Fibroblast of skin of back (primary cell): ENCODE measurements around the gene MYO5C.
"Not testable (repeated sequence)": the region's sequence is repeated elsewhere in the genome, so short reads cannot be mapped to it uniquely, and the experiment has no call there.

Source experiments
- DNase-seq: peaks from one replicate; pipeline ENCODE4 v3.0.0-alpha.2; 2013

MYO5C gene

GRCh38 chr15:52200831-52201365 is 94.7 kb downstream of the MYO5C start:
- peak; percentile 25 for DNase-seq

GRCh38 chr15:52199271-52199670 is 96.3 kb downstream of the MYO5C start:
- DNase-seq: no peak

- DNase-seq: no peak
Measured at GRCh38 chr15:52196891-52197290, 98.7 kb downstream of the MYO5C start.

- peak; percentile 27 for DNase-seq
Measured at GRCh38 chr15:52193791-52194190, 101.8 kb downstream of the MYO5C start.

- DNase-seq: no peak
Measured at GRCh38 chr15:52193321-52193720, 102.3 kb downstream of the MYO5C start.

- no peak for DNase-seq
Measured at GRCh38 chr15:52191207-52191606, 104.4 kb downstream of the MYO5C start, which contains the start of gene GNB5. Gene GNB5, minus strand, starts transcription at chr15:52191392. Its CDS starts 6,716 bp downstream, at chr15:52184676.

GRCh38 chr15:52186651-52187486 is 108.7 kb downstream of the MYO5C start:
- no peak for DNase-seq

- no peak for DNase-seq
Measured at GRCh38 chr15:52185151-52185561, 110.4 kb downstream of the MYO5C start.

GRCh38 chr15:52184721-52185120 is 110.9 kb downstream of the MYO5C start:
- DNase-seq: no peak

- peak; percentile 42 for DNase-seq
Measured at GRCh38 chr15:52183562-52184173, 111.9 kb downstream of the MYO5C start.

GRCh38 chr15:52181938-52182780 is 113.4 kb downstream of the MYO5C start:
- no peak for DNase-seq

- DNase-seq: no peak
Measured at GRCh38 chr15:52180851-52181450, 114.7 kb downstream of the MYO5C start.

- no peak for DNase-seq
Measured at GRCh38 chr15:52180196-52180835, 115.3 kb downstream of the MYO5C start.

GRCh38 chr15:52179278-52180195 is 116.1 kb downstream of the MYO5C start:
- peak; percentile 72 for DNase-seq

GRCh38 chr15:52178765-52179164 is 116.8 kb downstream of the MYO5C start:
- DNase-seq: peak; percentile 11

- DNase-seq: no peak
Measured at GRCh38 chr15:52172869-52173268, 122.7 kb downstream of the MYO5C start.

- no peak for DNase-seq
Measured at GRCh38 chr15:52171807-52172206, 123.8 kb downstream of the MYO5C start.

- peak; percentile 9 for DNase-seq
Measured at GRCh38 chr15:52171386-52171785, 124.2 kb downstream of the MYO5C start.

GRCh38 chr15:52170199-52170598 is 125.4 kb downstream of the MYO5C start:
- not testable (repeated sequence) for DNase-seq

- not testable (repeated sequence) for DNase-seq
Measured at GRCh38 chr15:52165494-52166131, 130.0 kb downstream of the MYO5C start.
